ENCODE results near the gene ARHGAP29.

GRCh38 chr1:94240822-94241221 lies 3.4 kb upstream of the ARHGAP29 start:
- peak; percentile 38 for TF ChIP-seq CTCF (IDR thresholded peaks at IDR 0.05; ENCODE audit: insufficient read depth, low read depth, low read length)
- TF ChIP-seq EZH2 (IDR thresholded peaks at IDR 0.05; ENCODE audit: insufficient read depth, low read length) = no peak

All from astrocyte (in vitro differentiated cells and primary cell).